Measurements from ENCODE around the gene TRAF3IP1. TPM values are rescaled to one million over a fixed set of nuclear protein-coding genes. Genes with fewer than 3 reads are reported as not detected.
A peak's percentile ranks its signal among the peaks of the same experiment; 100 is the strongest.

Gene TRAF3IP1
- total and polyA plus RNA-seq, 2 of the 13 experiments (the other 11 are each of a cell fraction or from before 2014, with no cell fraction given), result 4.1 to 12.9 TPM

GRCh38 chr2:238441262-238442114 lies 121.2 kb downstream of the TRAF3IP1 start (continued):
- TF ChIP-seq JARID2 (CRISPR knock-in tag; IDR thresholded peaks at IDR 0.05; ENCODE audit: insufficient replicate concordance), result no peak
- peak; percentile 68; the same call in 1 of the 2 replicates for TF ChIP-seq ZNF782 (CRISPR knock-in tag; IDR thresholded peaks at IDR 0.05; ENCODE audit: borderline replicate concordance)
- no peak for TF ChIP-seq E2F2 (CRISPR knock-in tag; IDR thresholded peaks at IDR 0.05; ENCODE audit: borderline replicate concordance)
- peak; percentile 65; the same call in 1 of the 2 replicates for TF ChIP-seq ZNF503 (CRISPR knock-in tag; IDR thresholded peaks at IDR 0.05)
- peak; percentile 88; the same call in 1 of the 2 replicates for TF ChIP-seq ZNF160 (CRISPR knock-in tag; IDR thresholded peaks at IDR 0.05)
- TF ChIP-seq ZNF589 (CRISPR knock-in tag; conservative IDR thresholded peaks at IDR 0.05), result no peak; the same call in 1 of the 2 replicates
- no peak for TF ChIP-seq ZNF280B (CRISPR knock-in tag; IDR thresholded peaks at IDR 0.05; ENCODE audit: borderline replicate concordance)
- no peak for TF ChIP-seq ZBTB26 (CRISPR knock-in tag; IDR thresholded peaks at IDR 0.05; ENCODE audit: borderline replicate concordance)
- TF ChIP-seq NR2C2 (CRISPR knock-in tag; IDR thresholded peaks at IDR 0.05; ENCODE audit: borderline replicate concordance), result peak; percentile 85
- TF ChIP-seq CHD2 (IDR thresholded peaks at IDR 0.05; ENCODE audit: low read depth, low read length), result peak; percentile 21; the same call in 1 of the 2 replicates
- TF ChIP-seq MIER3 (CRISPR knock-in tag; IDR thresholded peaks at IDR 0.05; ENCODE audit: borderline replicate concordance), result peak; percentile 76; the same call in 1 of the 2 replicates
- TF ChIP-seq AHR (CRISPR knock-in tag; IDR thresholded peaks at IDR 0.05), result 0 out of 2 replicates have a peak, but pooled peaks have one; percentile 26
- TF ChIP-seq IRF1 (CRISPR knock-in tag; IDR thresholded peaks at IDR 0.05; ENCODE audit: low read depth), result 0 out of 2 replicates have a peak, but pooled peaks have one; percentile 34
- TF ChIP-seq CHD4 (IDR thresholded peaks at IDR 0.05; ENCODE audit: borderline replicate concordance, low read length), result no peak
- TF ChIP-seq MLX (CRISPR knock-in tag; IDR thresholded peaks at IDR 0.05), result peak; percentile 65; the same call in 1 of the 2 replicates
- TF ChIP-seq NAIF1 (CRISPR knock-in tag; IDR thresholded peaks at IDR 0.05; ENCODE audit: borderline replicate concordance), result 0 out of 2 replicates have a peak, but pooled peaks have one; percentile 32
- TF ChIP-seq PBX3 (CRISPR knock-in tag; IDR thresholded peaks at IDR 0.05; ENCODE audit: borderline replicate concordance), result no peak
- TF ChIP-seq ETV5 (CRISPR knock-in tag; IDR thresholded peaks at IDR 0.05; ENCODE audit: borderline replicate concordance), result peak; percentile 94
